ENCODE data around the gene MYCBP.
"Not testable (repeated sequence)": the region's sequence is repeated elsewhere in the genome, so short reads cannot be mapped to it uniquely, and the experiment has no call there.

Gene MYCBP

GRCh38 chr1:38873027-38873969 is at the start of gene MYCBP:
MYCBP (minus strand) TSS chr1:38873348; CDS start chr1:38873305, 43 bp downstream.
- peak; percentile 97 for DNase-seq

GRCh38 chr1:38919130-38919529 is 46.0 kb upstream of the MYCBP start:
- no peak for DNase-seq

GRCh38 chr1:38918568-38918967 is 45.4 kb upstream of the MYCBP start:
- no peak for DNase-seq

GRCh38 chr1:38917772-38918171 is 44.6 kb upstream of the MYCBP start:
- no peak for DNase-seq

- no peak for DNase-seq
Observed at GRCh38 chr1:38917337-38917736, 44.2 kb upstream of the MYCBP start.

- DNase-seq = no peak
Observed at GRCh38 chr1:38915352-38915948, 42.3 kb upstream of the MYCBP start.

GRCh38 chr1:38914908-38915307 is 41.8 kb upstream of the MYCBP start:
- not testable (repeated sequence) for DNase-seq

- no peak for DNase-seq
Observed at GRCh38 chr1:38908821-38909220, 35.7 kb upstream of the MYCBP start.

- DNase-seq = no peak
Observed at GRCh38 chr1:38905985-38906384, 32.8 kb upstream of the MYCBP start.

- no peak for DNase-seq
Observed at GRCh38 chr1:38899560-38899959, 26.4 kb upstream of the MYCBP start.

- DNase-seq = no peak
Observed at GRCh38 chr1:38898653-38899230, 25.6 kb upstream of the MYCBP start.

GRCh38 chr1:38896169-38896568 is 23.0 kb upstream of the MYCBP start:
- no peak for DNase-seq

GRCh38 chr1:38892976-38893375 is 19.8 kb upstream of the MYCBP start:
- DNase-seq = no peak

GRCh38 chr1:38891753-38892152 is 18.6 kb upstream of the MYCBP start:
- no peak for DNase-seq

GRCh38 chr1:38889589-38889988 is 16.4 kb upstream of the MYCBP start:
- no peak for DNase-seq

GRCh38 chr1:38888423-38889333 is 15.5 kb upstream of the MYCBP start:
- no peak for DNase-seq

- DNase-seq = no peak
Observed at GRCh38 chr1:38885092-38885491, 11.9 kb upstream of the MYCBP start.

- DNase-seq = no peak
Observed at GRCh38 chr1:38881487-38881886, 8.3 kb upstream of the MYCBP start, which contains the start of gene GJA9. GJA9 (minus strand) TSS chr1:38881587; CDS start chr1:38876098, 5,489 bp downstream.

GRCh38 chr1:38875811-38876210 is 2.7 kb upstream of the MYCBP start:
- no peak for DNase-seq

- DNase-seq = no peak
Observed at GRCh38 chr1:38872401-38873026, 634 bp downstream of the MYCBP start.

- no peak for DNase-seq
Observed at GRCh38 chr1:38870996-38871395, 2.2 kb downstream of the MYCBP start.

GRCh38 chr1:38867208-38867607 is 5.9 kb downstream of the MYCBP start:
- DNase-seq = no peak
